PC-3 (cell line): ENCODE data around the gene SLAMF1.

ENCODE experiments used
- CTCF ChIP-seq: fragments of 300-600 bp; sonication (generic); conservative IDR thresholded peaks from 2 replicates; pipeline ENCODE4 v1.5.1; 2017; ENCODE audit warnings: antibody characterized with exemption, low read depth, mild to moderate bottlenecking, low read length
- EZH2phosphoT487 ChIP-seq: fragments of 300-600 bp; sonication (generic); IDR thresholded peaks from 2 replicates; pipeline ENCODE4 v1.6.1; 2018; ENCODE audit warnings: mild to moderate bottlenecking, antibody characterized with exemption, low read length, borderline replicate concordance

DNA sequence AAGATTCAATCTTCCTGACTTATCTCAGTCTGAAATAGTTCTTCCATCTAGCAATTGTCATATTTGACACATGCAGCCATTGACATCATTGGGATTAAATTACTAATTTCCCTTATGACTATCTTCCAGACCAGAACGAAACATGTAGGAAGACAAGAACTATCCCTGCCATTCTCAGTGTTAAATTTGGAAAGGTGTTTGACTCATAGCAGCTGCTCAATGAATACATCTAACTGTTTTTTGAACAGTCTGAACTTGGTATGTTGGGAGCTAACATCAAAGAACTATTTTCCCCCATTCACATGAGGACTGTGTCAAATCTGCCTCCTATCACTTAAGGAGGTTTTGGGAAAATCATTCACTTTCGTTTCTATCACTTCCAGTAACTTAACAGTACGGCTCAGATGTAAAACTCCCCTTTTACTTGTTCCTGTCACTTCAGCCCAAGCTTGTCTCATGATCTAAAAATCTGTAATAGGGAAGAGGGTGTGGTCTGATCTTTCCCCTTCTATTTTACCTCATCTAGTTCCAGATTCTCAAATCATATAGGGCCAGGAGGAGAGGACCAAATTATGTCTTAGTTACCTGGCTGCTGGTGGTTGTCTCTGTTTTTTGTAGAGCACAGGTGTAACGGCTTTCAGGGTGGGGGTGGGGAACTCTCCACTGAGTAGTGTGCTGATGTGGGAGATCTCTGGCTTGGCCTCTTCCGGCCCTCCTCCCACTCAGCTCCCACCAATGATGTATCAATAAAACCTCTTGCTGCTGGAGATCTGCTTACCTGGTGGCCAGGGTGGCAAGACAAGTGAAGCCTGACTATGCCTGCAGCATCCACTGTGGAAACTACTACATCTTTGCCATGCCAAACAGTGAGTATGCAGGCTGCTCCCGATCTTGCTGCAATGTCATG is 26.2 kb upstream of the SLAMF1 start:
- no peak for TF ChIP-seq CTCF
- TF ChIP-seq EZH2phosphoT487: no peak
